LNCaP clone FGC (cell line): ENCODE measurements around the gene TSPAN14.
"Not testable (repeated sequence)": the region's sequence is repeated elsewhere in the genome, so short reads cannot be mapped to it uniquely, and the experiment has no call there.

ENCODE experiments used
- DNase-seq: peaks from one replicate; pipeline ENCODE4 v3.0.0-alpha.2; 2011; ENCODE audit warnings: low read depth
- H3K4me3 ChIP-seq: 2 replicates; pipeline ENCODE4 v1.5.1; 2011; ENCODE audit warnings: mild to moderate bottlenecking, low read depth, low read length, control low read depth
- TF ChIP-seq, protein P1 (sequence below): IDR thresholded peaks from 2 replicates; pipeline ENCODE4 v1.5.1; 2012; ENCODE audit warnings: mild to moderate bottlenecking; ENCODE audit not compliant: control insufficient read depth, insufficient read depth; ENCODE audit errors: extremely low read depth

The TSPAN14 gene

DNA sequence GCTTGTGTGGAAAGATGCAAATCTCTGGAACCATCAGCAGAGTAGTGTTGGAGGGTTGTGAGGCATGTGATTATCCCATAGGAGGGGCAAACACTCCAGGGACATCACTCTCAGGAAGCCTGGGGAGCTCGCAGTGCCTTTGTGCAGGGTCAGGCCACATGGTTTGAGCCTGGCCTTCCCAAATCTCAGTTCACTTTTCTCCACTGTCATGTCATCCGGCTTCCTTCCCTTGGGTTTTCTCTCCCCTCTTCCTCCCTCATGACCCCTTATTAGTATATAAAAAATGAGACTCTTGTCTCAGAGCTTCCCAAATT lies 20.4 kb downstream of the TSPAN14 start:
- no peak for DNase-seq
- no peak overlapping the region for H3K4me3 ChIP-seq
- TF ChIP-seq, protein P1, sequence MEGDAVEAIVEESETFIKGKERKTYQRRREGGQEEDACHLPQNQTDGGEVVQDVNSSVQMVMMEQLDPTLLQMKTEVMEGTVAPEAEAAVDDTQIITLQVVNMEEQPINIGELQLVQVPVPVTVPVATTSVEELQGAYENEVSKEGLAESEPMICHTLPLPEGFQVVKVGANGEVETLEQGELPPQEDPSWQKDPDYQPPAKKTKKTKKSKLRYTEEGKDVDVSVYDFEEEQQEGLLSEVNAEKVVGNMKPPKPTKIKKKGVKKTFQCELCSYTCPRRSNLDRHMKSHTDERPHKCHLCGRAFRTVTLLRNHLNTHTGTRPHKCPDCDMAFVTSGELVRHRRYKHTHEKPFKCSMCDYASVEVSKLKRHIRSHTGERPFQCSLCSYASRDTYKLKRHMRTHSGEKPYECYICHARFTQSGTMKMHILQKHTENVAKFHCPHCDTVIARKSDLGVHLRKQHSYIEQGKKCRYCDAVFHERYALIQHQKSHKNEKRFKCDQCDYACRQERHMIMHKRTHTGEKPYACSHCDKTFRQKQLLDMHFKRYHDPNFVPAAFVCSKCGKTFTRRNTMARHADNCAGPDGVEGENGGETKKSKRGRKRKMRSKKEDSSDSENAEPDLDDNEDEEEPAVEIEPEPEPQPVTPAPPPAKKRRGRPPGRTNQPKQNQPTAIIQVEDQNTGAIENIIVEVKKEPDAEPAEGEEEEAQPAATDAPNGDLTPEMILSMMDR, result no peak

DNA sequence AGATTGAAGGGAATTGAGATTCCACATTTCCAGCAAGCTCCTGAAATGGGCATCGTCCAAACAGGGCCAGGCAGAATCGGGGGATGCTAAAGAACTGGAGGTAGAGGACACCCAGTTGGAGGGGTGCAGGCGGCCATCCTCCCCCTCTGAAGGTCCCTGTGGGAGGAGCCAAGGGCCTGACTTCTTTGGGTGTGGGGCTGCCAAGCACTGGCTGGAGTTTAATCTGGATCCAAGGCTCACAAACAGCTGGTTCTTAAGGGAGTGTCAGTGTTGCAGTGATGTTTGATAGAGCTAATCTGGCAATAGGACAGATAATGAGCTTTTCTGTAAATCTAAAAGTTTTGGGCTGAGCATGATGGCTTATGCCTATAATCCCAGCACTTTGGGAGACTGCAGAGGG lies 20.8 kb downstream of the TSPAN14 start:
- no peak for DNase-seq
- TF ChIP-seq, protein P1, result no peak

GRCh38 chr10:80475641-80476040 lies 21.5 kb downstream of the TSPAN14 start:
- DNase-seq, H3K4me3 ChIP-seq: not testable (repeated sequence)

More for the DNA sequence above, 20.8 kb downstream of the TSPAN14 start:
- H3K4me3 ChIP-seq, result no peak overlapping the region

GRCh38 chr10:80476685-80477084 lies 22.6 kb downstream of the TSPAN14 start:
- H3K4me3 ChIP-seq, result no peak overlapping the region
- no peak for DNase-seq
- TF ChIP-seq, protein P1, result no peak

- H3K4me3 ChIP-seq, result no peak overlapping the region
- TF ChIP-seq, protein P1, result no peak
- DNase-seq, result no peak
These were observed 23.7 kb downstream of the TSPAN14 start for GRCh38 chr10:80477813-80478212.

GRCh38 chr10:80480373-80480772 lies 26.3 kb downstream of the TSPAN14 start:
- not testable (repeated sequence) for H3K4me3 ChIP-seq, DNase-seq

- TF ChIP-seq, protein P1, result no peak
- H3K4me3 ChIP-seq, result no peak overlapping the region
- DNase-seq, result no peak
These were observed 26.7 kb downstream of the TSPAN14 start for GRCh38 chr10:80480852-80481251.

GRCh38 chr10:80484243-80484642 lies 30.1 kb downstream of the TSPAN14 start:
- TF ChIP-seq, protein P1, result no peak
- DNase-seq, result no peak
- H3K4me3 ChIP-seq, result no peak overlapping the region
